Right kidney (tissue), 1 donor: ENCODE measurements around the gene FCSK.
A peak's percentile ranks its signal among the peaks of the same experiment; 100 is the strongest.
"Not testable (repeated sequence)": the region's sequence is repeated elsewhere in the genome, so short reads cannot be mapped to it uniquely, and the experiment has no call there.

Source experiments
- DNase-seq: peaks from one replicate; pipeline ENCODE4 v3.0.0-alpha.2; 2016

FCSK gene

GRCh38 chr16:70430667-70431536 lies 23.5 kb upstream of the FCSK start:
- DNase-seq, result no peak

DNA sequence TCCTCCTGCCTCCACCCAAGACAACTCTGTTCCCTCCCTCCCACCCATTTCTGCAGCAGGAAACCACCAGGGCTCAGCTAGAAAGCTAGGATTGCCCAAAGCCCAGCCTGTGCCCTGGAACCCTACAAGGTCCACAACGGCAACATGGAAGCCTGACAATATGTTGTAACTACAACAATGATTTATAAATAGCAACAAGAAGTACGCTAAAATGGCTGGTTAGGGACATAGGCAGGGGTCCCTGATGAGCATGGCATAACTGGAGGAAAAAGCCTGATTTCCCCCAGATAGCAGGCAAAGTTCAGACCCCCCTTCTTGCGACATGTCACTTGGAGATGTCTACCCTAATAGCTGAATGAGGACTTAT lies 22.1 kb upstream of the FCSK start:
- no peak for DNase-seq

- no peak for DNase-seq
Measured at GRCh38 chr16:70432723-70433457, 21.5 kb upstream of the FCSK start.

DNA sequence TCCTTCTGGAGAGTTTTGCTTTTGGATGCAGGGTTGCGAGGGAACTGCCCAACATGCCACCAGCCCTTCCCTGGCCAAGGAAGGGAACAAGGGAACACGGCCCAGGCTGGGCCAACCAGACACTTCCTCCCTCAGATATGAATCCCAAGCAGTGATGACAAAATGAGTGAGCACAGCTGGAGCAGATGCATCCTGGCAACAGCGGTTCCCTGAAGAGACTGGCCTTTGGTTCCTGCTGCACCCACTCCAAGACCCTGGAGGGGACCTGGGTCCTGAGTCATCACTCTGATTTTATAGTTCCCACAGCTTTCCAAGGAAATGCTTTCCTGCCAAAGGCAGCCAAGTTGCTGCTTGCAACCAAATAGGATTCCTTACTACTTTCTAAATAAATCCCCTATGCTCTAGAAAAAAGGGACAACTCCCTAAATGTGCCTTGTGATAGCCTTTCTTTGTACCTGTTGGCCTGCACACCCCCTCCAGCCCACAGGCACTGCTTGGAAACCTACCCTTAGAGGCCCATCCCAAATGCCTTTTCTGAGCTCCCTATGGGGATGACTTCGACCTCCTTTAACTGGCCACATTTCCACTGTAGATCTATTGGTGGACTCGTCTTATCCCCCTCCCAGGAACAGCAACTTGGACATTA lies 20.8 kb upstream of the FCSK start:
- DNase-seq, result no peak

- DNase-seq, result no peak
Measured at GRCh38 chr16:70434484-70435260, 19.7 kb upstream of the FCSK start.

DNA sequence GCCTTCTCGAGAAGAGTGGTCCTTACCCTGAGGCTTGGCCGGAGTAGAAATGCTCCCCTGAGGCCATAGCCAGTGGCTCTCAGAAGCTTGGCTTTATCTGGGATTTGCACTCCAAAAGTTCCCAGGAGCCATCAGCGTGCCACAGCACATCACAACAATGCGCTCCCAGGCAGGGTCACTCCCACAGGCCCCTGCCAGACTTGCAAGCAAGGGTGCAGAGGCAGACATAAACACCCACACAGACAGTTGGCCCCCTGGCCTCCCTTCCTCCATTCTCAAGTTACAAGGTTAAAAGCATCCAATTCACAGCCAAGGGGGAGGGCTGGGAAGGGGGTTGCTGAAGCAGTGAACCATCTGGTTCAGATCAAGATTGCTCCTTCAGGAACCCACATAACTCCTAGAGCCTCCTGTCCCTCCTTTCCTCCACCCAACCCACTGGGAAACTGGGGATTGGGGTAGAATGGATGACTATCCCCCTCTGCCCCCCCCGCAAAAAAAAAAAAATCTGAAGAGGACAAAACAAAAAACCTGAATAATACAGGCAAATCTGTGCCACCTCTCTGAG lies 17.3 kb upstream of the FCSK start:
- peak; percentile 71 for DNase-seq

- no peak for DNase-seq
Measured at GRCh38 chr16:70437582-70438557, 16.5 kb upstream of the FCSK start.

GRCh38 chr16:70438585-70438968 lies 15.8 kb upstream of the FCSK start:
- DNase-seq, result no peak

DNA sequence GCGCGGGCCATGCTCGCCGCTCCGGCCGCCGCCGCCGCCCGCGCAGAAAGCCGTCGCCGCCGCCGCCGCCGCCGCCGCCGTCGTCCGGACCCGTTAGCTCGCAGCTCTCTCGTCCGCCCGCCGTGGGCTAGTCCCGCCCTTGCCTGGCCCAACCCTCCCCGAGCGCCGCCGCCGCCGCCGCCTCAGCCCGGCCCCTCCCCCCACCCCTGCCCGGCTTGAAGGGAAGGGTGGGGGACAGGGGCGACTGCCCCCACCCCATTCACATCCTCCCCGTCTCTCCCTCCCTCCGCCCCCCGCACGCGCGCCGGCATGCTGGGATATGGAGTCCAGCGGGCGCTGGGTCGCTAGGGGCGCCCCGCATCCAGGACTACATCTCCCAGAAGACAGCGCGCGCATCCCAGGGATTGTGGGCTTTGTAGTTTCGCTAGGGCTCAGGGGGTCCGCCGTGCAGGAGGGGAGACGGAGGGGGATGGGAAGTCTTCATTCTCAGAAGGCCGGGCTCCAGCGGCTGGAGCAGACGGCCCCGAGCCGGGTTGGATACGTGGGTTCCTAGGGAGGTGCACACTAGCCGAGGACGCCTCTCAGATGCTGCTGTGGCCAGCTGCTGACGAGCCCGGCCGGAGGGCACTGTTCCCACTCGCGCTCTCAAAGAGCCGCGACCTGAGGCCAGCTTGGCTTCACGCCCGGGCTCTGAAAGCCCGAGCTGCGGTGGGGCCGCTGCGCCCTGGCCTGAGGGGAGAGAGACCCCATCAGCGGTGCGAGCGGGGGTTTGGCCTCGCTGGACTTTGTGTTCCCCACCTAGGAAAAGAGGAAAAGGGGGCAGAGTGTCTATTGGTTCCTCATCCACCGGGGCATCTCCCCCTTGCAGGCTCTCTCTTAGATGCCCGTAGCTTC lies 15.2 kb upstream of the FCSK start, which contains the start of gene ST3GAL2:
TSS of gene ST3GAL2 (minus strand) at position 132 of the 894 bp plus-strand sequence. CDS start 40,570 bp downstream, outside the sequence.
- peak; percentile 94 for DNase-seq

GRCh38 chr16:70440009-70440692 lies 14.2 kb upstream of the FCSK start:
- no peak for DNase-seq

- DNase-seq, result no peak
Measured at GRCh38 chr16:70441406-70441990, 12.9 kb upstream of the FCSK start.

DNA sequence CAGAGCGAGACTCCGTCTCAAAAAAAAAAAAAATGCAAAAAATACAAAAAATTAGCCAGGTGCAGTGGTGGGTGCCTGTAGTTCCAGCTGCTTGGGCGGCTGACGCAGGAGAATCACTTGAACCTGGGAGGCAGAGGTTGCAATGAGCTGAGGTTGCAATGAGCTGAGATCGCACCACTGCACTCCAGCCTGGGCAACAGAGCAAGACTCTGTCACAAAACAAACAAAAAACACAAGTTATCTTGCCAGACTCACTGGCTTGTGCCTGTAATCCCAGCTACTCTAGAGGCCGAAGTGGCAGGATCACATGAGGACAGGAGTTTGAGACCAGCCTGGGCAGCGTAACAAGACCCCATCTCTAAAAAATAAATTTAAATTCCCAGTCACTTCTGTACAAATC lies 12.1 kb upstream of the FCSK start:
- no peak for DNase-seq

DNA sequence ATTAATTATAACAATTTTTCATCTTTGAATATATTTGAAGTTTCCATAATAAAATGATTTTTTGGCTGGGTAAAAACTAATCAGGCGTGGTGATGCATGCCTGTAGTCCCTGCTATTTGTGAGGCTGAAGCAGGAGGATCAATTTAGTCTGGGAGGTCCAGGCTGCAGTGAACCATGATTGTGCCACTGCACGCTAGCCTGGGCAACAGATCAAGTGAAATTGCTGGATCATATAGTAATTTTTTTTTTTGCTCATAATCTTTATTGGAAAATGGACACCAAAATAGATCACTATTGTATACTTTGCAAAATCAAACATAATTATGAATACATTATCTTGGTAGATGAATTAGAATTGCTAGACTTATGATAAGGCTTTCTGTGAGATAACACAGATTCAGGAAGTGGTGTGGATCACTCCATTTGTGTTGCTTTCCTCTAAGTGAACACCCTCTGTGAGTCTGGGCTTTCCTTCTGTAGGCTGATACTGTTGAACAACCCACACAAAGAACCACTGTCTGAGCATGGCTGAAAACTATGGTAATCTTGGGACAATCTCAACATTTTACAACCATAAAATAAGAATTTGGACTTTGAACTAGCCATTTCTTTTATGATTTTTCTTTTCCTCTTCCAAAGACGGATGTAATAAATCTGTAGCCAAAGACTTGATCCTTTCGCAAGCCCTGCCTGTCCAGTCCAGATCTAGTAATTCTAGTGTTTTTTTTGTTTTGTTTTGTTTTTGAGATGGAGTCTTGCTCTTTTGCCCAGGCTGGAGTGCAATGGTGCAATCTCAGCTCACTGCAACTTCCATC lies 9.9 kb upstream of the FCSK start:
- DNase-seq, result no peak

DNA sequence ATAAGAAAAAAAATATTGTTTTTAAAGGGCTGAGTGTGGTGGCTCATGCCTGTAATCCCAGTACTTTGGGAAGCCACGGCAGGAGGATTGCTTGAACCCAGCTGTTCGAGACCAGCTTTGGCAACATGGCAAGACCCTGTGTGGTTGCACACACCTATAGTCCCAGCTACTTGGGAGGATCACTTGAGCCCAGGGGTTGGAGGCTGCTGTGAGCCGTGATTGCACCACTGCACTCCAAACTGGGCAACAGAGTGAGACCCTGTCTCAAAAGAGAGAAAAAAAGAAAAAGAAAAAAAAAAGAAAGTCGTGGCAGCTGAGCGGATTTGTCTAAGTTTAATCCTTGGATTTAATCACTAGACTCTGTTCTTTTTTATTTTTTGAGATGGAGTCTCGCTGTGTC lies 6.3 kb upstream of the FCSK start:
- no peak for DNase-seq

GRCh38 chr16:70450142-70451003 lies 4.0 kb upstream of the FCSK start:
- not testable (repeated sequence) for DNase-seq

- peak; percentile 25 for DNase-seq
Measured at GRCh38 chr16:70451004-70451340, 3.4 kb upstream of the FCSK start.
